Kidney glomerular epithelial cell (primary cell): ENCODE measurements around the gene KLHL13.

ENCODE experiments used
- DNase-seq: peaks from one replicate; lab custom pipeline; 2025; lab: John Stamatoyannopoulos, UW

The KLHL13 gene

DNA sequence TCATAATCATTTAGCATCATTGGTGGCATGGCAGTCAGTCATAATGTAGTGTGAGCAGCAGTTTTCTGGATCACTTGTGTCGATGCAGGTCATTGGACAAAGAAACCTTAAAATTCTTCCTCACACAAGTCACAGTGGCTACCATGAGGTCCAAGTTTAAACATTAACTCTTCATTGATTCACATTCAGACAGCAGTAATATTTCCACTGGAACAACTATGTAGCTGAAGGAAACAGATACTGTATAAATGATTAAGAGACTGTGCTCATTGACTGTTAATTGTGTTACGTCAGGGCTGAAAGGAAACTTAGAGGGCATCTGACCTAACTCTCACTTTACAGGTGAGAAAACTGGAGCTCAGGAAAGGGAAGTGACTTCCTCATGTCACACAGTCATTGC is 261.8 kb downstream of the KLHL13 start:
- peak; percentile 70 for DNase-seq

DNA sequence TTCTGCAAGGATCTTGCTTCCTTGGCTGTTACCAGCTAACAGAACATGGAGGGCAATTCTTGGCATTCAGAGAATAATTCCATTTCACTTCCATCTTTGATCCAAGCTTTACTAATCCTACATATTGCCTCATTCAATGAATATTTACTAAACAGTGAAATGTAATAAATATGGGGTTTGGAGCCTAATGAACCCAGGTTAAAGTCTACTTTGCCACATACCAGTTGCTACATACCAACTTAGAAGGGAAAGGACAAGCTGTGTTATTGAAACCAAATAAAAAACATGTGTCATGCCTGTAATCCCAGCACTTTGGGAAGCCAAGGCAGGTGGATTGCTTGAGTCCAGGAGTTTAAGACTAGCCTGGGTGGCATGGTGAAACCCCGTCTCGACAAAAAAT is 265.6 kb downstream of the KLHL13 start:
- DNase-seq: no peak
